GM19452 (cell line): ENCODE measurements around the gene CHRNA9.
"Not testable (repeated sequence)": the region's sequence is repeated elsewhere in the genome, so short reads cannot be mapped to it uniquely, and the experiment has no call there.

ENCODE experiments used
- ATAC-seq: cut with Tn5 transposase; IDR thresholded peaks from one replicate; pipeline ENCODE4 v1.9.1; 2021; ENCODE audit not compliant: unreplicated experiment

CHRNA9 gene

GRCh38 chr4:40334591-40335524 is at the start of gene CHRNA9:
Gene CHRNA9, plus strand, starts transcription at chr4:40335333. Its CDS starts 135 bp downstream, at chr4:40335468.
- ATAC-seq = no peak

- no peak for ATAC-seq
These were observed 49.4 kb upstream of the CHRNA9 start for GRCh38 chr4:40285692-40286091.

GRCh38 chr4:40288566-40288965 is 46.6 kb upstream of the CHRNA9 start:
- ATAC-seq = no peak

GRCh38 chr4:40289366-40290188 is 45.6 kb upstream of the CHRNA9 start:
- no peak for ATAC-seq

GRCh38 chr4:40290611-40291186 is 44.4 kb upstream of the CHRNA9 start:
- not testable (repeated sequence) for ATAC-seq

GRCh38 chr4:40292313-40292759 is 42.8 kb upstream of the CHRNA9 start:
- ATAC-seq = no peak

- no peak for ATAC-seq
These were observed 40.8 kb upstream of the CHRNA9 start for GRCh38 chr4:40294339-40294738.

GRCh38 chr4:40295030-40295429 is 40.1 kb upstream of the CHRNA9 start:
- ATAC-seq = not testable (repeated sequence)

- ATAC-seq = no peak
These were observed 39.6 kb upstream of the CHRNA9 start for GRCh38 chr4:40295572-40295971.

GRCh38 chr4:40299126-40299525 is 36.0 kb upstream of the CHRNA9 start:
- no peak for ATAC-seq

GRCh38 chr4:40299811-40300292 is 35.3 kb upstream of the CHRNA9 start:
- ATAC-seq = no peak

GRCh38 chr4:40300371-40301162 is 34.6 kb upstream of the CHRNA9 start:
- ATAC-seq = no peak

- peak; percentile 68 for ATAC-seq
These were observed 33.5 kb upstream of the CHRNA9 start for GRCh38 chr4:40301603-40302002.

GRCh38 chr4:40303751-40304150 is 31.4 kb upstream of the CHRNA9 start:
- ATAC-seq = no peak

- ATAC-seq = peak; percentile 43
These were observed 29.6 kb upstream of the CHRNA9 start for GRCh38 chr4:40305328-40306170.

- no peak for ATAC-seq
These were observed 28.9 kb upstream of the CHRNA9 start for GRCh38 chr4:40306226-40306625.

- no peak for ATAC-seq
These were observed 28.2 kb upstream of the CHRNA9 start for GRCh38 chr4:40306976-40307375.

- peak; percentile 22 for ATAC-seq
These were observed 27.3 kb upstream of the CHRNA9 start for GRCh38 chr4:40307627-40308497.
